ENCODE measurements around the gene GDPD5.

The GDPD5 gene

GRCh38 chr11:75440960-75441803 is 84.6 kb downstream of the GDPD5 start:
- no peak for DNase-seq

DNA sequence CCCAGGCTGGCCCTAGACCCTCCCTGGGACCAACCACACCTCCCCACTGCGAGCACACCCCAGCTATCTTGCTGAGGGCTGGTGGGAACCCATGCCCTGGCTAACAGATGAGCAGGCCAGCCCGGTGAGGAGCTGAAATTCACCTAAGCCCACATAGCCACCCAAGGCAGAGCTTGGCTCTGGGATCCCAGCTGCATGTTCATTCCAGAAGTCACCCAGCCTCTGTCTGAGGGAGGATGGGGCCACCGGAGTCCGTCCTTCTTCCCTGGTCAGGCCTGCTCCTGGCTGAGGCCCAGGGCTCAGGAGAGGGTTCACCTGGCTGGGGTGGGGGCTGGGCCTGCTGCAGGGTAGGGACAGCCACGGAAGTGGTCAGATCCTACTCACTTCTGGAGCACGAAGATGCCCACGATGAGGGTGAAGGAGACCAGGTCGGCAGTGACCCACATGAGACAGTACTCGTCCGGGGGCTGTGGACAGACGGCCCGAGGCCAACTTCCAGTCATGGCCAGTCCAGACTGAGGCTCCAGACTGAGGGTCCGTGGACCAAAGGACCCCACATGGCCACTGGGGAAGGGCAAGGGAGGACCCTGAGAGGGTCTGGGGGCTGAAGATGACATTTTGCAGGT is 86.1 kb downstream of the GDPD5 start:
- no peak for DNase-seq

- DNase-seq = no peak
Measured at GRCh38 chr11:75439026-75439425, 86.7 kb downstream of the GDPD5 start.

DNA sequence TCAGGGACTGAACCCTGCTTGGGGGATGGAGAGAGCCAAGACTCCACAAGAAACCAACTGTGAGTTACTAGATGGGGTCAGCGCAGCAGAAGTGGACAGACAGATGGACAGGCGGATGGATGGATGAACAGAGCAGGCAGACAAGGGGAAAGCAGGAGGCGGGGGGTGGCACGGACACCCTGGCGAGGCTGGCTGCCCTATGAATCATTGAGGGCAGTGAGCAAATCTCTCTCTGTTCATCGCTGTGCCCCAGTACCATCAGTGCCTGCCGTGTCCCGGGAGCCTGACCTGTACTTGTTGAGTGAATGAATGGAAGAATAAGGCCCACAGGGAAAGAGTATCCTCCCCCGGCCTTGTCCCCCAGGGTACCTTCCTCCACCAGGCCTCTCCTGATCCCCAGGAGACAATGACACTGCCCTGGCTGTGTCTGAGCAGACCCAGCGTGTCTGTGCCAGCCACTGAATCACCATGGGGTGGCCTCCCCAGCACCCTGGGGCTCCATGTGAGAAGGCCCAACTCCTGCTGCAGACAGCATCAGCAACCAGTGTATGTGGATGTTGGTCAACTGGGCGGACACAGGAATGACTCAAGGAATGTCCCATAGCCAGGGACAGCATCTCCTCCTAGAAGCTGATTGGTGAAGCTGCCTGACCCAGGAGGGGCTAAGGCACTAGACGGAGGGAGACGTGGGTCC is 87.6 kb downstream of the GDPD5 start:
- DNase-seq = no peak

- no peak for DNase-seq
Measured at GRCh38 chr11:75436806-75437205, 88.9 kb downstream of the GDPD5 start.

DNA sequence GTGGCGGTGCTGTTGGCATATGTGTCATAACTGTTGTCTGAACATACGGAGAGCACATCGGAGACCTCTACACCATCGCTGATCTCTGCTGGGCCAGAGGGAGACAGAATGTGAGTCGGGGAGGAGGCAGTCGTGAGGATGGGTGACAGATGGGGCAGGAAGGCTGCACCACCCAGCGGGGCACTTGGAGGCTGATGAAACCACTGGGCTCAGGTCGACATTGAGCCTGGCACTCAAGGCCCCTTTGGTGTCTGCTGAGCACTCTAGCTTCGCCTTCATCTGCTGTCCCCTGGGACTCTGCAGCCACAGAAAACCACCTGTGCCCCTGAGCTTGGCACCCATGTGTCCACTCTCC is 90.2 kb downstream of the GDPD5 start:
- DNase-seq = no peak

GRCh38 chr11:75434886-75435570 is 90.7 kb downstream of the GDPD5 start:
- no peak for DNase-seq

DNA sequence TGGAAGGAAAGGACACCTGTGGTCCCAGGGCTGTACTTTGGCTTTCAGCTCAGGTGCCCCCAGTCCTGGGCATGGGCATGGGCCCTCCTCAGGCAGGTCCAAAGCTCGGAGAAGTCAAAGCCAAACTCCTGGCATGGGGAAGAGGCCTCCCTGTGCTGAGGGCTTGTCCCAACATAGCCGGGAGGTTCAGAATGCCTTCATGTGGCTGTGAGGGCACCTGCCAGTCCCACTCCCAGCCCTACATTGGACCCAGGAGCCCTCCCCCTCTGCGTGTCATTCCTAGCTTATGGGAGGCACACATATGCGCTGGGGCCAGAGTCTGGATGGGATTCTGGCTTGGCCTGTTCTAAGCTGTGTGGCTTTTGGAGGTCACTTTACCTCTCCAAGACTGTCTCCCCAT is 91.7 kb downstream of the GDPD5 start:
- DNase-seq = no peak

GRCh38 chr11:75433443-75433842 is 92.3 kb downstream of the GDPD5 start:
- DNase-seq = no peak

DNA sequence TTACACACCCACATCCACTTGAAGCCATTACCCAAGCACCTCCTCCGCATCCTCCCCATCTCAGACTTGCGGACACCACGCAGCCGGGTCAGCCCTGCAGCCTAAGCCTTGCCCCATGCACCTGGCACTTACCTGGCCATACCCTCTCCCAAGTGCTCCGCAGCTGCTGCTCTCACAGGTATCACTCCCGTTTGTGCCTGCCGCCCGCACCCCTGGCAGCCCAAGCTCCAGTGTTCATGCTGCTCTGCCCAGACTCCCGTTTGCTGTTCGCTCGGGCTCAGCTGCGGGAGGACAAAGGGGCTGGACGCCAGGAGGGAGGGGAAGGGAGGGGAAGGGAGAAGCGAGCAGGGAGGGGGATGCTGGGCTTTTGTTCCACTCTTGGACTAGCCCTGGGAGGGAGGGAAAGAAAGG is 92.8 kb downstream of the GDPD5 start, which contains the start of gene KLHL35:
Gene KLHL35, minus strand, starts transcription at position 293 of the 411 bp plus-strand sequence. CDS start 2,574 bp downstream, outside the sequence.
- no peak for DNase-seq

- no peak for DNase-seq
Measured at GRCh38 chr11:75431533-75432525, 93.9 kb downstream of the GDPD5 start.

GRCh38 chr11:75430714-75431532 is 94.8 kb downstream of the GDPD5 start:
- no peak for DNase-seq

DNA sequence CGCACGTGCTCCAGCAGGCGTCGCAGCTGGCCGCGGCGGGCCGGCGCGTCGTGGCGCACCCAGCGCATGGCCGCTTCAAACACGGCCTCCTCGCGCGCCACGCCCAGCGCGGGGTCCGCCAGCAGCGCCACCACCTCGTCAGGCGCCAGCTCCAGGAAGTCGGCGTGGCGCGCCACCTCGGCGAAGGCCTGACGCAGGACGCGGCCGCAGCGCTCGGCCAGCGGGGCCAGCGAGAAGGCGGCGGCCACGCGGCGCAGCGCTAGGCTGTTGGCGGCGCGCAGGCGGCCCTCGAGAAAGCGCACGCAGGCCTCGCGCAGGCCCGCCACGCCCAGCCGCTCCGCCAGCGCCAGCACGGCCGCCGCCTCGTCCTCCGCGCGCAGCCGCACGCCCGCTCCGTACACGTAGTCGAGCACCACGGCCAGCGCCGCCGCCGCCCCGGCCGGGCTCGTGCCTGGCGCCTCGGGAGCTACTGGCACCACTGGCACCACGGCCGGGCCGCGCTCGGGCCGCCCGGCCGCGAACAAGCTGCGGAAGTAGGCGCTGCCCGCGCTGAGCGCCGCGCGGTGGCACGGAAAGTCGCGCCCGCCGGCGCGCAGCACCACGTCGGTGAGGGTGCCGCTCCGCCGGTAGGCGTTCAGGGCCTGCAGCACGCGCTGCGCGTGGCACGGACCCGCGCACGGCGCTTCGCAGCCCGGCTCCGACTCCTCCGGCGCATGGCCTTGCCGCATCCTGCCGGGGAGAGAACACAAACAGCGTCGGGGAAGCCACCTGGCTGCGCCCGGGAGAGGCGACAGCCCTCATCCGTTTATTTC is 95.6 kb downstream of the GDPD5 start:
- peak; percentile 55 for DNase-seq

DNA sequence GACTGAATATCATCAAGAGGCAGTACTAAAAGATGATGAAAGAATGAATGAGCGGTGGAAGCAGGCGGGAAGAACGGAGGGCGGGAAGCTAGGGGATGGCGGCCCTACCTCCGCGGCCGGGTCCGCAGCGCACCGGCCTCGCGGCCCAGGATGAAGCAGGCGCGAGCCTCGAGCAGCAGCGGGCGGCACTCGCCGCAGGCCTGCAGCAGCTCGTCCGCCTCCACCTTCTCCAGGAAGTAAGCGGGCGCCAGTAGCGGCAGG is 96.2 kb downstream of the GDPD5 start:
- DNase-seq = no peak

DNA sequence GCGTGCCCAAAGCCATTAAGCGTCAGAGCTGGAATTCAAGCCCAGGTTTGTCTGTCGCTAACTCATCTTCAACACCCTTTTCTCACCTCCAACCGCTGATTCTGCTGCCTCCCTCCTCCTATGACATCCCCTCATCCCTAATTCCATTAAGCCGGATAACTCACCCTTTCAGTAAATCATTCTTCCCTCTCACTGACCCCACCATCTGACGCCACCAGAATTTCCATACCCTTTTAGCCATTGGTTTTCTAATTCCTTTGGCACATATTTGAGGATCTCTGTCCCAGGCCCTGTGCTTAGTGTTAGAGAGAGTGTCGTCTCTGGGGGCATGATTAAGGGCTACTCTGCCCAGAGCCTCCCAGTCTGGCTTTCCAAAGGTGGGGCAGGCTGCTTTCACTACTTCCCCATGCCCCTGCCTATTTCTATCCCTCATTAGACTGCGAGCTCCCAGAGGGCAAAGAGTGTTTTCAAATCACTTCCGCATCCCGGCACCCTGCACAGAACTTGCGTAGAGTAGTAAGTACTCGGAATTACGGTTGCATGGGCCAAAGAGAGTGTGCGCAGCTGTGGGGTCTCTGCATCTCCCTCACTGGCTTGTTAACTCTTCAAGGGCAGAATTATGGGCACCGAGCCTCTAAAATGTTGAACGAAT is 96.6 kb downstream of the GDPD5 start:
- no peak for DNase-seq

GRCh38 chr11:75428281-75428724 is 97.4 kb downstream of the GDPD5 start:
- peak; percentile 28 for DNase-seq

DNA sequence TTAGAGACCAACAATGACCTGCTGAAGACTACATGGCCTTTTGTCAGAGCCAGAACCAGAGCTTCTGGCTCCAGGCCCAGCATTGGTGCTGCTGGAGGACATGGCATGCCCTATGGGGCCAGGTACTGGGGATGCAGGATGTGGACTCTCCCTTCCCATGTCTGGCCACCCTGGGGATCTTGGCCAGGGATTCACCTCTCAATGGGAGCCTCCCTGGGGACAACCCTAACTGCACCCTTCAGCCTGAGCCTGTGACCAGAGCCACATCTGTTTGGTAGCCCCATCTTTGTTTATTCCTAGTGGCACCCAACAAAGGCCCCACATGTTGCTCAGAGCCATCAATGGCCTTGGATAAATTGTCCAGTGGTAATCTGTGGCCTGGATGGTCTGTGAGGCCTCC is 98.6 kb downstream of the GDPD5 start:
- DNase-seq = no peak

GRCh38 chr11:75426720-75427086 is 99.0 kb downstream of the GDPD5 start:
- DNase-seq = no peak

- no peak for DNase-seq
Measured at GRCh38 chr11:75425422-75425821, 100.3 kb downstream of the GDPD5 start.

- no peak for DNase-seq
Measured at GRCh38 chr11:75424396-75424795, 101.3 kb downstream of the GDPD5 start.

Measured in NCI-H1048 (cell line).